ENCODE measurements around the gene CBLL1.

- TF ChIP-seq EZH2phosphoT487 (IDR thresholded peaks at IDR 0.05; ENCODE audit: insufficient read depth, low read depth) = no peak
- TF ChIP-seq EZH2 (IDR thresholded peaks at IDR 0.05; ENCODE audit: insufficient read depth, poor library complexity, severe bottlenecking) = no peak
Observed at GRCh38 chr7:107721286-107721685, 22.7 kb upstream of the CBLL1 start.
